ENCODE data around the gene SMPD4. TPM values are rescaled to one million over a fixed set of nuclear protein-coding genes. Genes with fewer than 3 reads are reported as not detected.
"Not testable (repeated sequence)": the region's sequence is repeated elsewhere in the genome, so short reads cannot be mapped to it uniquely, and the experiment has no call there.

The SMPD4 gene
- total and polyA plus RNA-seq, 2 of the 4 experiments (the other 2 are of a cell fraction): 8.6 to 63.0 TPM

GRCh38 chr2:130202518-130202917, 21.1 kb upstream of the SMPD4 start:
- no CpG with 5 or more reads among the region's 7 CpGs for WGBS, 2 experiments (ENCODE audit: extremely low coverage in 2 of 2, insufficient read length in 1 of 2)
- H4K8ac ChIP-seq (ENCODE audit: low read depth in 2 of 2, low read length in 2 of 2); H3K27me3 ChIP-seq (ENCODE audit: control insufficient read depth, insufficient read depth, low read length); dilution Hi-C loops (cut with HindIII; ENCODE audit: low sequenced_read_pairs, unreplicated experiment); H3K27ac ChIP-seq (ENCODE audit: insufficient read depth, low read length); H2BK120ac ChIP-seq (ENCODE audit: low read depth, low read length); H4K5ac ChIP-seq (ENCODE audit: low read depth, low read length); CTCF ChIA-PET; H2AK9ac ChIP-seq (replicated peaks; ENCODE audit: low read depth, low read length, poor library complexity); H3K4ac ChIP-seq (ENCODE audit: low read depth, low read length); H4K91ac ChIP-seq (ENCODE audit: insufficient read depth, low read depth, low read length); H2AFZ ChIP-seq (replicated peaks; ENCODE audit: low read length, poor library complexity); H3K9me3 ChIP-seq (ENCODE audit: control insufficient read depth, insufficient read depth, low read length); H3K23ac ChIP-seq (ENCODE audit: low read depth, low read length); BruUV-seq (replicated peaks); H3K4me3 ChIP-seq (ENCODE audit: insufficient read depth, low read depth, low read length); H3K9me1 ChIP-seq (ENCODE audit: insufficient read depth, low read length); H2BK15ac ChIP-seq (ENCODE audit: low read depth, low read length); POLR2A ChIA-PET (ENCODE audit: unreplicated experiment); H3K79me1 ChIP-seq (ENCODE audit: low read depth in 1 of 2, low read length in 2 of 2); H3K4me2 ChIP-seq (ENCODE audit: low read depth, low read length); H2AK5ac ChIP-seq (ENCODE audit: low read depth, low read length); H3K56ac ChIP-seq (ENCODE audit: extremely low read depth, insufficient read depth, low read length); intact Hi-C loops (cut with micrococcal nuclease); H3K18ac ChIP-seq (ENCODE audit: low read depth, low read length); H3K14ac ChIP-seq (replicated peaks; ENCODE audit: low read depth, low read length); H3K9ac ChIP-seq (ENCODE audit: low read depth, low read length); H3K4me1 ChIP-seq (ENCODE audit: control insufficient read depth, insufficient read depth, low read length); H4K20me1 ChIP-seq (ENCODE audit: insufficient read depth, low read length); H3K36me3 ChIP-seq (ENCODE audit: control insufficient read depth, insufficient read depth, low read length); DNase-seq; ATAC-seq (ENCODE audit: low read depth); H2BK20ac ChIP-seq (ENCODE audit: low read depth, low read length); in situ Hi-C loops (cut with MboI; ENCODE audit: low sequenced_read_pairs); H2BK5ac ChIP-seq (ENCODE audit: low read depth, low read length, poor library complexity, severe bottlenecking): not testable (repeated sequence)

All from IMR-90 (cell line).